Panc1 (cell line): ENCODE measurements around the gene LDHAL6A. TPM values are rescaled to one million over a fixed set of nuclear protein-coding genes. Genes with fewer than 3 reads are reported as not detected.

Experiments
- ATAC-seq: fragments of 200-7000 bp; cut with Tn5 transposase; 2 replicates; pipeline ENCODE4 v1.9.1; 2020; ENCODE audit warnings: mild to moderate bottlenecking, moderate library complexity
- BruUV-seq: library from RNA; stranded (reverse); fragments of 400-500 nt; replicated peaks from 2 replicates; lab custom pipeline; 2021; lab: Mats Ljungman, UMichigan
- CTCF ChIA-PET: fragments of 300-600 bp; sonication (Branson Sonifier 250); formaldehyde crosslinking; loops from one replicate; lab custom pipeline; 2022; ENCODE audit warnings: antibody characterized with exemption; lab: Charles Lee
- POLR2A ChIA-PET: fragments of 300-600 bp; sonication (Branson Sonifier 250); formaldehyde crosslinking; loops from one replicate; lab custom pipeline; 2022; ENCODE audit warnings: antibody characterized with exemption; lab: Charles Lee
- DNase-seq: peaks from one replicate; pipeline ENCODE4 v3.0.0-alpha.2; 2010; ENCODE audit warnings: low read depth, low spot score
- H3K27ac ChIP-seq: 2 replicates; pipeline ENCODE4 v1.5.1; 2011; ENCODE audit warnings: mild to moderate bottlenecking, low read length, inconsistent platforms
- H3K27me3 ChIP-seq: fragments of 200-500 bp; sonication (Bioruptor generic); 2 replicates; pipeline ENCODE4 v1.6.0; 2014; ENCODE audit warnings: low read length, inconsistent platforms; ENCODE audit not compliant: control insufficient read depth, insufficient read depth
- H3K36me3 ChIP-seq: fragments of 200-500 bp; sonication (Bioruptor generic); 2 replicates; pipeline ENCODE4 v1.5.1; 2014; ENCODE audit warnings: inconsistent platforms, mild to moderate bottlenecking, low read length, moderate library complexity; ENCODE audit not compliant: control insufficient read depth, insufficient read depth
- H3K4me1 ChIP-seq: 2 replicates; pipeline ENCODE4 v1.5.1; 2011; ENCODE audit warnings: inconsistent platforms, mild to moderate bottlenecking, low read length, moderate library complexity; ENCODE audit not compliant: control insufficient read depth, insufficient read depth
- H3K4me3 ChIP-seq, 2 experiments: 2 replicates each; pipeline ENCODE4 v1.5.1; 2011 to 2012; ENCODE audit warnings: low read depth in 2 of 2, low read length in 2 of 2, mild to moderate bottlenecking in 2 of 2, inconsistent platforms in 1 of 2, moderate library complexity in 1 of 2
- H3K9me3 ChIP-seq: fragments of 200-500 bp; sonication (Bioruptor generic); 2 replicates; pipeline ENCODE4 v1.5.1; 2014; ENCODE audit warnings: low read depth, mild to moderate bottlenecking, inconsistent platforms, low read length, moderate library complexity; ENCODE audit not compliant: control insufficient read depth, insufficient read depth
- CTCF ChIP-seq: fragments of 450-650 bp; IDR thresholded peaks from 2 replicates; pipeline ENCODE4 v1.5.1; 2017; ENCODE audit warnings: mild to moderate bottlenecking
- POLR2AphosphoS5 ChIP-seq: IDR thresholded peaks from 2 replicates; pipeline ENCODE4 v1.6.1; 2012; ENCODE audit warnings: mild to moderate bottlenecking, low read depth, low read length, moderate library complexity
- REST ChIP-seq, 2 experiments: IDR thresholded peaks; 2 replicates each; pipeline ENCODE4 v1.6.1; 2011 to 2012; ENCODE audit warnings: low read depth in 2 of 2, control low read depth in 1 of 2, low read length in 1 of 2, mild to moderate bottlenecking in 1 of 2, moderate library complexity in 1 of 2; ENCODE audit not compliant: insufficient read depth in 1 of 2
- SIN3A ChIP-seq: IDR thresholded peaks from 2 replicates; pipeline ENCODE4 v1.6.1; 2012; ENCODE audit warnings: low read depth, mild to moderate bottlenecking, low read length, moderate library complexity, borderline replicate concordance; ENCODE audit not compliant: insufficient read depth
- TCF7L2 ChIP-seq: IDR thresholded peaks from 2 replicates; pipeline ENCODE4 v1.6.1; 2011; ENCODE audit warnings: mild to moderate bottlenecking, low read depth, low read length, inconsistent platforms
- in situ Hi-C: cut with HindIII; loops from 2 replicates; pipeline ENCODE4 v1.10.0; 2016; ENCODE audit warnings: low sequenced_read_pairs, low pct_unique_long_range_greater_than_20kb
- intact Hi-C: fragments of 100-400 bp; cut with micrococcal nuclease; formaldehyde crosslinking; loops from one replicate; pipeline ENCODE4 v1.10.0; 2022; ENCODE audit not compliant: unreplicated experiment
- total RNA-seq: library from RNA; stranded (reverse); gene quantifications from one replicate; pipeline ENCODE4 v1.2.1, GENCODE V29; 2021; ENCODE audit not compliant: unreplicated experiment

LDHAL6A gene
- total RNA-seq, 1 experiment from 2014 or later, result not detected

- TF ChIP-seq CTCF (no peak), REST (IDR thresholded peaks at IDR 0.05; ENCODE audit: insufficient read depth in 1 of 2, low read depth in 2 of 2, low read length in 1 of 2) (no peak), SIN3A (no peak), TCF7L2 (no peak)
- BruUV-seq, result no TSS peak
- Histone ChIP-seq H3K4me1 (no peaks in the 10 kb centered on the region), H3K4me3 (no peak overlapping the region), H3K27me3 (no peaks in the 10 kb centered on the region), H3K36me3 (peaks cover 5% of the 10 kb centered on the region; the same call in 1 of the 2 replicates), H3K27ac (no peak overlapping the region), H3K9me3 (no peaks in the 10 kb centered on the region)
- intact Hi-C loops, result no loop called here
- in situ Hi-C loops, result no loop called here
- ChIA-PET CTCF (no interaction called here), POLR2A (no interaction called here)
- no peak for ATAC-seq
- DNase-seq, result no peak
Measured at GRCh38 chr11:18498039-18498438, 42.4 kb downstream of the LDHAL6A start.

- in situ Hi-C loops (no loop called here), intact Hi-C loops (no loop called here)
- no peak for DNase-seq
- ChIA-PET POLR2A (no interaction called here), CTCF (no interaction called here)
- TF ChIP-seq TCF7L2, result no peak
- no peak for TF ChIP-seq POLR2AphosphoS5
- TF ChIP-seq REST (IDR thresholded peaks at IDR 0.05; ENCODE audit: insufficient read depth in 1 of 2, low read depth in 2 of 2, low read length in 1 of 2), result no peak
- TF ChIP-seq CTCF, result no peak
- no peak for TF ChIP-seq SIN3A
- Histone ChIP-seq H3K9me3 (no peaks in the 10 kb centered on the region), H3K36me3 (peaks cover 5% of the 10 kb centered on the region; the same call in 1 of the 2 replicates), H3K27me3 (no peaks in the 10 kb centered on the region), H3K4me1 (no peaks in the 10 kb centered on the region), H3K4me3 (no peak overlapping the region), H3K27ac (no peak overlapping the region)
- BruUV-seq, result no TSS peak
- ATAC-seq, result no peak
Measured at GRCh38 chr11:18501629-18502028, 46.0 kb downstream of the LDHAL6A start.
